Measurements from ENCODE around the gene RAB2B. TPM values are rescaled to one million over a fixed set of nuclear protein-coding genes. Genes with fewer than 3 reads are reported as not detected.

Gene RAB2B
- total RNA-seq, 1 experiment from 2014 or later = 28.3 TPM

Other genes starting within 250 kb of the RAB2B start
- gene HNRNPC, start 207.5 kb downstream of the RAB2B start, total RNA-seq (2014; rRNA removed; shearing (Covaris generic)) = 1,058 and 1,156 TPM in 2 replicates
- not detected in 2 replicates for gene RPGRIP1, start 196.9 kb downstream of the RAB2B start, total RNA-seq (2014; rRNA removed; shearing (Covaris generic))
- 63.6 and 90.1 TPM in 2 replicates for gene SUPT16H, start 92.9 kb downstream of the RAB2B start, total RNA-seq (2014; rRNA removed; shearing (Covaris generic))
- 23.7 and 41.0 TPM in 2 replicates for gene CHD8, start 20.8 kb downstream of the RAB2B start, total RNA-seq (2014; rRNA removed; shearing (Covaris generic))
- 18.1 and 23.2 TPM in 2 replicates for gene TOX4, start 236 bp upstream of the RAB2B start, total RNA-seq (2014; rRNA removed; shearing (Covaris generic))
- gene METTL3, start 34.4 kb upstream of the RAB2B start, total RNA-seq (2014; rRNA removed; shearing (Covaris generic)) = 39.8 and 51.8 TPM in 2 replicates
- 0.09 and 0.21 TPM in 2 replicates for gene SALL2, start 49.4 kb upstream of the RAB2B start, total RNA-seq (2014; rRNA removed; shearing (Covaris generic))
- not detected in 2 replicates for gene OR10G3, start 103.1 kb upstream of the RAB2B start, total RNA-seq (2014; rRNA removed; shearing (Covaris generic))
- gene OR10G2, start 158.0 kb upstream of the RAB2B start, total RNA-seq (2014; rRNA removed; shearing (Covaris generic)) = not detected in 2 replicates
- not detected in 2 replicates for gene OR4E2, start 176.9 kb upstream of the RAB2B start, total RNA-seq (2014; rRNA removed; shearing (Covaris generic))
- not detected in 2 replicates for gene OR4E1, start 196.9 kb upstream of the RAB2B start, total RNA-seq (2014; rRNA removed; shearing (Covaris generic))

Measured in SJSA1 (cell line).